Upper lobe of left lung (tissue), 4 donors: Measurements from ENCODE around the gene ITIH1.

Source experiments
- CTCF ChIP-seq, 6 experiments: fragments of 450-650 bp in 4 of 6; fragments of 200-600 bp in 2 of 6; sonication (generic) in 2 of 6; IDR thresholded peaks; one replicate each; pipeline ENCODE4 v1.5.1; 2016 to 2019; ENCODE audit warnings: antibody characterized with exemption in 6 of 6
- POLR2A ChIP-seq, 4 donors: fragments of 450-650 bp; IDR thresholded peaks; one replicate each; pipeline ENCODE4 v1.5.1; 2016 to 2017; ENCODE audit warnings: antibody characterized with exemption in 4 of 4, mild to moderate bottlenecking in 2 of 4

GRCh38 chr3:52809149-52809548 lies 31.8 kb downstream of the ITIH1 start:
- no peak for TF ChIP-seq POLR2A (IDR thresholded peaks at IDR 0.05)
- TF ChIP-seq CTCF (IDR thresholded peaks at IDR 0.05): no peak
